Astrocyte (in vitro differentiated cells and primary cell): ENCODE data around the gene TET1.

Experiments
- EZH2 ChIP-seq: IDR thresholded peaks from 2 replicates; pipeline ENCODE4 v1.6.1; 2012; ENCODE audit warnings: mild to moderate bottlenecking, low read length, inconsistent platforms; ENCODE audit not compliant: insufficient read depth
- TF ChIP-seq, protein P1 (sequence below): IDR thresholded peaks from 2 replicates; pipeline ENCODE4 v1.5.1; 2011; ENCODE audit warnings: low read depth, mild to moderate bottlenecking, inconsistent platforms, low read length, moderate library complexity; ENCODE audit not compliant: insufficient read depth

DNA sequence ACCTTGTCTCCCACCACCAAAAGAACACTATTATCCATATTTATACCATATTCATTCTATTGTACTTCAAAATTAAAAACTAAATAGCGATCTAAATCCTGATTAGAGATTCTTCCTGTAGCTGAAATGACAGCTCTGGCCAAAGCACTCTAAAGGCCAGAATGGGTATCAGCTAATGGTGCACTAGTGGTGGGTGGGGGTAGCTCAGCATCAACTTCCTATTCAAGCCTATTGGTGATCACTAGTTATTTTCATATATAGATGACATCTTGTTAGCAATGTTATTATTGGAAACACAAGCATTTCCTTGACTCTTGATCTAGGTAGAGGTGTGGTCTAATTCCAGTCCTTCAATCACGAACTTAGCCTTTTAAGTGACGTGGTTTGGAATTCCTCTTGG is 43.6 kb downstream of the TET1 start:
- TF ChIP-seq, protein P1, sequence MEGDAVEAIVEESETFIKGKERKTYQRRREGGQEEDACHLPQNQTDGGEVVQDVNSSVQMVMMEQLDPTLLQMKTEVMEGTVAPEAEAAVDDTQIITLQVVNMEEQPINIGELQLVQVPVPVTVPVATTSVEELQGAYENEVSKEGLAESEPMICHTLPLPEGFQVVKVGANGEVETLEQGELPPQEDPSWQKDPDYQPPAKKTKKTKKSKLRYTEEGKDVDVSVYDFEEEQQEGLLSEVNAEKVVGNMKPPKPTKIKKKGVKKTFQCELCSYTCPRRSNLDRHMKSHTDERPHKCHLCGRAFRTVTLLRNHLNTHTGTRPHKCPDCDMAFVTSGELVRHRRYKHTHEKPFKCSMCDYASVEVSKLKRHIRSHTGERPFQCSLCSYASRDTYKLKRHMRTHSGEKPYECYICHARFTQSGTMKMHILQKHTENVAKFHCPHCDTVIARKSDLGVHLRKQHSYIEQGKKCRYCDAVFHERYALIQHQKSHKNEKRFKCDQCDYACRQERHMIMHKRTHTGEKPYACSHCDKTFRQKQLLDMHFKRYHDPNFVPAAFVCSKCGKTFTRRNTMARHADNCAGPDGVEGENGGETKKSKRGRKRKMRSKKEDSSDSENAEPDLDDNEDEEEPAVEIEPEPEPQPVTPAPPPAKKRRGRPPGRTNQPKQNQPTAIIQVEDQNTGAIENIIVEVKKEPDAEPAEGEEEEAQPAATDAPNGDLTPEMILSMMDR = no peak
- TF ChIP-seq EZH2 = no peak
